Right lobe of liver (tissue), 6 donors: Measurements from ENCODE around the gene PPP1R13L. TPM values are rescaled to one million over a fixed set of nuclear protein-coding genes. Genes with fewer than 3 reads are reported as not detected.

ENCODE experiments used
- ATAC-seq, 4 donors: fragments of 200-7000 bp; cut with Tn5 transposase; one replicate each; pipeline ENCODE4 v1.9.1; 2020; ENCODE audit warnings: mild to moderate bottlenecking in 4 of 4, moderate library complexity in 4 of 4
- DNase-seq, 3 donors: peaks; one replicate each; pipeline ENCODE4 v3.0.0-alpha.2; 2020
- H3K27ac ChIP-seq, 3 donors: fragments of 200-600 bp; one replicate each; pipeline ENCODE4 v1.8.0; 2022
- H3K27me3 ChIP-seq, 2 donors: fragments of 200-600 bp; one replicate each; pipeline ENCODE4 v1.8.0; 2022
- H3K36me3 ChIP-seq, 4 donors: fragments of 200-600 bp; sonication (generic) in 1 of 4; one replicate each; pipeline versions ENCODE4 v1.5.1 to v1.8.0; 2017 to 2022; ENCODE audit warnings: control low read depth in 1 of 4
- H3K4me1 ChIP-seq, 4 donors: fragments of 200-600 bp; sonication (generic) in 1 of 4; one replicate each; pipeline versions ENCODE4 v1.5.1 to v1.8.0; 2017 to 2022; ENCODE audit warnings: control low read depth in 1 of 4
- H3K4me3 ChIP-seq, 3 donors: fragments of 200-600 bp; one replicate each; pipeline ENCODE4 v1.8.0; 2022
- H3K9me3 ChIP-seq, 4 donors: fragments of 200-600 bp; sonication (generic) in 1 of 4; one replicate each; pipeline versions ENCODE4 v1.5.1 to v1.8.0; 2017 to 2022; ENCODE audit warnings: control low read depth in 1 of 4
- CTCF ChIP-seq, 4 donors: fragments of 200-600 bp in 3 of 4; fragments of 450-650 bp in 1 of 4; IDR thresholded peaks; one replicate each; pipeline versions ENCODE4 v1.5.1 to v1.8.0; 2016 to 2022; ENCODE audit warnings: antibody characterized with exemption in 4 of 4, mild to moderate bottlenecking in 2 of 4
- POLR2A ChIP-seq: fragments of 450-650 bp; IDR thresholded peaks from one replicate; pipeline ENCODE4 v1.6.1; 2017; ENCODE audit warnings: antibody characterized with exemption, mild to moderate bottlenecking
- WGBS: methylation state at CpG from one replicate; pipeline ENCODE4 v1.1.6; 2018; ENCODE audit warnings: low coverage, low lambda C conversion rate; ENCODE audit not compliant: insufficient coverage; ENCODE audit errors: missing lambda C conversion rate; 5-methylcytosine and 5-hydroxymethylcytosine counted together
- intact Hi-C, 2 donors: fragments of 100-400 bp; cut with DNase I; formaldehyde crosslinking; loops; one replicate each; pipeline versions ENCODE4 v1.11.2 to v1.14.1; 2022
- total RNA-seq, 6 experiments: library from RNA; depleted of rRNA in 2 of 6; stranded (reverse); fragments of >200 nt in 2 of 6; fragmentation: NEBNext Ultra II Directional in 3 of 6; extraction: Animal tissue kit (Norgen Biotek cat#: 25700) in 3 of 6; gene quantifications; one replicate each; pipeline versions ENCODE4 v1.1.0 to v1.2.4, GENCODE V29; 2016 to 2023
- donor health status: DM: no; HTN: yes; CAD: no.
- donor health status: DM: no; HTN: no; CAD: no.
- donor health status: DM: no; HTN: no; CAD: no.
- donor health status: DM: no; HTN: yes; CAD: no.
- donor health status: DM: no; HTN: yes; CAD: no.

Gene PPP1R13L
- total RNA-seq, 6 experiments from 2014 or later, result 6.9 to 22.9 (median 14.6) TPM

- no peaks in the 10 kb centered on the region for H3K27me3 ChIP-seq
- 34% methylated on average over 3 of the region's 3 CpGs for WGBS
- DNase-seq (no peak), ATAC-seq (no peak)
- H3K4me1 ChIP-seq, result no peaks in the 10 kb centered on the region
- no peak overlapping the region for H3K4me3 ChIP-seq
- intact Hi-C loops, result loop anchor here in 1 of 2 donors (10.0 kb wide), 1 partner anchor 194 kb away; no protein-coding TSS in a partner anchor
- no peak overlapping the region for H3K27ac ChIP-seq
- peaks cover 0 to 6% (median 0%) of the 10 kb centered on the region in 4 donors for H3K36me3 ChIP-seq
- TF ChIP-seq CTCF (IDR thresholded peaks at IDR 0.05) (no peak), POLR2A (no peak)
- no peaks in the 10 kb centered on the region for H3K9me3 ChIP-seq
Observed at GRCh38 chr19:45349126-45349415, 55.8 kb downstream of the PPP1R13L start.

- Histone ChIP-seq H3K4me3 (no peak overlapping the region), H3K27me3 (no peaks in the 10 kb centered on the region), H3K9me3 (no peaks in the 10 kb centered on the region), H3K4me1 (no peaks in the 10 kb centered on the region), H3K27ac (no peak overlapping the region), H3K36me3 (peaks cover 0 to 6% (median 0%) of the 10 kb centered on the region in 4 donors)
- intact Hi-C loops, result loop anchor here in 1 of 2 donors (10.0 kb wide), 1 partner anchor 194 kb away; no protein-coding TSS in a partner anchor
- ATAC-seq, result no peak
- DNase-seq, result no peak
- WGBS, result 69% methylated on average over 3 of the region's 23 CpGs
- TF ChIP-seq POLR2A (no peak), CTCF (IDR thresholded peaks at IDR 0.05) (no peak)
Observed at GRCh38 chr19:45348367-45349125, 56.3 kb downstream of the PPP1R13L start.

GRCh38 chr19:45347570-45348366 lies 57.1 kb downstream of the PPP1R13L start:
- DNase-seq (no peak), ATAC-seq (no peak)
- Histone ChIP-seq H3K4me1 (no peaks in the 10 kb centered on the region), H3K27ac (no peak overlapping the region), H3K9me3 (no peaks in the 10 kb centered on the region), H3K4me3 (no peak overlapping the region), H3K27me3 (no peaks in the 10 kb centered on the region), H3K36me3 (peaks cover 0 to 6% (median 0%) of the 10 kb centered on the region in 4 donors)
- no peak for TF ChIP-seq POLR2A
- no peak for TF ChIP-seq CTCF (IDR thresholded peaks at IDR 0.05)
- WGBS, result 46% methylated on average over 2 of the region's 25 CpGs
- intact Hi-C loops, result loop anchor here in 1 of 2 donors (10.0 kb wide), 1 partner anchor 193 kb away; no protein-coding TSS in a partner anchor

- no peak for TF ChIP-seq POLR2A
- intact Hi-C loops, result loop anchor here in 1 of 2 donors (10.0 kb wide), 1 partner anchor 192 kb away; no protein-coding TSS in a partner anchor
- no peak overlapping the region for H3K27ac ChIP-seq
- H3K36me3 ChIP-seq, result no peaks in the 10 kb centered on the region
- H3K4me3 ChIP-seq, result no peak overlapping the region
- no peaks in the 10 kb centered on the region for H3K4me1 ChIP-seq
- H3K9me3 ChIP-seq, result no peaks in the 10 kb centered on the region
- H3K27me3 ChIP-seq, result no peaks in the 10 kb centered on the region
- ATAC-seq (no peak), DNase-seq (no peak)
- 3% methylated on average over 7 of the region's 27 CpGs for WGBS
Observed at GRCh38 chr19:45346449-45346848, 58.4 kb downstream of the PPP1R13L start.

- H3K4me1 ChIP-seq, result peaks cover 0 to 3% (median 0%) of the 10 kb centered on the region in 4 donors
- TF ChIP-seq CTCF (IDR thresholded peaks at IDR 0.05) (no peak), POLR2A (no peak)
- 82% methylated on average over 3 of the region's 15 CpGs for WGBS
- intact Hi-C loops, result loop anchor here in 1 of 2 donors (10.0 kb wide), 1 partner anchor 191 kb away; no protein-coding TSS in a partner anchor
- H3K4me3 ChIP-seq, result no peak overlapping the region
- H3K27me3 ChIP-seq, result no peaks in the 10 kb centered on the region
- no peak overlapping the region for H3K27ac ChIP-seq
- DNase-seq (no peak), ATAC-seq (no peak)
- no peaks in the 10 kb centered on the region for H3K36me3 ChIP-seq
- H3K9me3 ChIP-seq, result no peaks in the 10 kb centered on the region
Observed at GRCh38 chr19:45345506-45345860, 59.4 kb downstream of the PPP1R13L start.
